ENCODE data around the gene FMO2. TPM values are rescaled to one million over a fixed set of nuclear protein-coding genes. Genes with fewer than 3 reads are reported as not detected.
A peak's percentile ranks its signal among the peaks of the same experiment; 100 is the strongest.

FMO2 gene
- 0.04 and 0.19 TPM in 2 replicates for polyA plus RNA-seq (2013)

- no peak within 1 kb of the TSS for H2BK12ac ChIP-seq (ENCODE audit: low read length)
- no peaks in the 10 kb centered on the region for H3K27me3 ChIP-seq (ENCODE audit: insufficient read depth, low read length)
- H2BK5ac ChIP-seq (ENCODE audit: low read depth, low read length, poor library complexity) = no peak within 1 kb of the TSS
- H3K79me1 ChIP-seq (ENCODE audit: low read length) = no peaks in the 10 kb centered on the region
- H2BK120ac ChIP-seq (ENCODE audit: insufficient read depth, low read length, poor library complexity) = no peak within 1 kb of the TSS
- no peak within 1 kb of the TSS for H4K12ac ChIP-seq (ENCODE audit: low read depth, low read length)
- no peaks in the 10 kb centered on the region for H3K4me1 ChIP-seq (ENCODE audit: control insufficient read depth in 1 of 2, insufficient read depth in 2 of 2, low read length in 2 of 2)
- H2AK5ac ChIP-seq (ENCODE audit: low read length) = no peak within 1 kb of the TSS
- H3K9ac ChIP-seq (ENCODE audit: low read length) = no peak within 1 kb of the TSS
- H3K4ac ChIP-seq (ENCODE audit: low read depth, low read length) = no peak within 1 kb of the TSS
- H2AFZ ChIP-seq (ENCODE audit: insufficient read depth, low read length, poor library complexity) = no peak within 1 kb of the TSS
- H3K79me2 ChIP-seq (ENCODE audit: control insufficient read depth, insufficient read depth, low read length, poor library complexity) = no peaks in the 10 kb centered on the region
- H3K14ac ChIP-seq (ENCODE audit: low read length) = no peak within 1 kb of the TSS
- H3K4me3 ChIP-seq (ENCODE audit: low read depth, low read length) = no peak within 1 kb of the TSS
- H3K23ac ChIP-seq (ENCODE audit: low read length) = no peak within 1 kb of the TSS
- H4K8ac ChIP-seq (ENCODE audit: low read depth, low read length) = no peak within 1 kb of the TSS
- no peaks in the 10 kb centered on the region for H3K9me3 ChIP-seq (ENCODE audit: insufficient read depth, low read depth, low read length)
- no peak within 1 kb of the TSS for H3K27ac ChIP-seq (ENCODE audit: low read depth, low read length)
- no peak within 1 kb of the TSS for H4K91ac ChIP-seq (ENCODE audit: low read depth, low read length)
- DNase-seq = peak in 1 of 2 donors; percentile 4
- no CpG with 5 or more reads among the region's 6 CpGs for WGBS (ENCODE audit: extremely low coverage, insufficient coverage, insufficient read length)
- no peaks in the 10 kb centered on the region for H3K36me3 ChIP-seq (ENCODE audit: control insufficient read depth in 1 of 2, insufficient read depth in 2 of 2, low read length in 2 of 2)
- no peak within 1 kb of the TSS for H3K18ac ChIP-seq (ENCODE audit: low read length)
- no peak within 1 kb of the TSS for H3K4me2 ChIP-seq (ENCODE audit: low read length)
Observed at GRCh38 chr1:171185091-171185490, at the start of gene FMO2. Gene FMO2, plus strand, starts transcription at chr1:171185300. Its CDS starts 414 bp downstream, at chr1:171185714.

- Histone ChIP-seq H3K18ac (ENCODE audit: low read length) (no peak overlapping the region), H2BK12ac (ENCODE audit: low read length) (no peak overlapping the region), H4K8ac (ENCODE audit: low read depth, low read length) (no peak overlapping the region), H3K36me3 (ENCODE audit: control insufficient read depth in 1 of 2, insufficient read depth in 2 of 2, low read length in 2 of 2) (no peaks in the 10 kb centered on the region), H2BK120ac (ENCODE audit: insufficient read depth, low read length, poor library complexity) (no peak overlapping the region), H3K23ac (ENCODE audit: low read length) (no peak overlapping the region), H2AK5ac (ENCODE audit: low read length) (no peak overlapping the region), H3K4me2 (ENCODE audit: low read length) (no peak overlapping the region), H3K27ac (ENCODE audit: low read depth, low read length) (no peak overlapping the region), H3K4me3 (ENCODE audit: low read depth, low read length) (no peak overlapping the region), H3K9me3 (ENCODE audit: insufficient read depth, low read depth, low read length) (no peaks in the 10 kb centered on the region), H2AFZ (ENCODE audit: insufficient read depth, low read length, poor library complexity) (no peak overlapping the region), H3K4me1 (ENCODE audit: control insufficient read depth in 1 of 2, insufficient read depth in 2 of 2, low read length in 2 of 2) (peaks cover 4 to 6% of the 10 kb centered on the region in 2 experiments), H3K79me1 (ENCODE audit: low read length) (no peaks in the 10 kb centered on the region), H3K79me2 (ENCODE audit: control insufficient read depth, insufficient read depth, low read length, poor library complexity) (no peaks in the 10 kb centered on the region), H3K27me3 (ENCODE audit: insufficient read depth, low read length) (no peaks in the 10 kb centered on the region), H2BK5ac (ENCODE audit: low read depth, low read length, poor library complexity) (no peak overlapping the region), H3K9ac (ENCODE audit: low read length) (no peak overlapping the region), H4K12ac (ENCODE audit: low read depth, low read length) (no peak overlapping the region), H4K91ac (ENCODE audit: low read depth, low read length) (no peak overlapping the region), H3K14ac (ENCODE audit: low read length) (no peak overlapping the region), H3K4ac (ENCODE audit: low read depth, low read length) (no peak overlapping the region)
- no CpG with 5 or more reads among the region's 2 CpGs for whole genome bisulfite sequencing (ENCODE audit: extremely low coverage, insufficient coverage, insufficient read length)
- no peak for DNase-seq
Observed at GRCh38 chr1:171137580-171137979, 47.5 kb upstream of the FMO2 start.

GRCh38 chr1:171138980-171139379 is 46.1 kb upstream of the FMO2 start:
- Histone ChIP-seq H2AFZ (ENCODE audit: insufficient read depth, low read length, poor library complexity) (no peak overlapping the region), H3K18ac (ENCODE audit: low read length) (no peak overlapping the region), H3K79me1 (ENCODE audit: low read length) (no peaks in the 10 kb centered on the region), H3K27ac (ENCODE audit: low read depth, low read length) (no peak overlapping the region), H3K4me2 (ENCODE audit: low read length) (no peak overlapping the region), H4K91ac (ENCODE audit: low read depth, low read length) (no peak overlapping the region), H4K12ac (ENCODE audit: low read depth, low read length) (no peak overlapping the region), H2BK120ac (ENCODE audit: insufficient read depth, low read length, poor library complexity) (no peak overlapping the region), H3K36me3 (ENCODE audit: control insufficient read depth in 1 of 2, insufficient read depth in 2 of 2, low read length in 2 of 2) (no peaks in the 10 kb centered on the region), H3K4me3 (ENCODE audit: low read depth, low read length) (no peak overlapping the region), H4K8ac (ENCODE audit: low read depth, low read length) (no peak overlapping the region), H2BK5ac (ENCODE audit: low read depth, low read length, poor library complexity) (no peak overlapping the region), H3K9ac (ENCODE audit: low read length) (no peak overlapping the region), H3K27me3 (ENCODE audit: insufficient read depth, low read length) (no peaks in the 10 kb centered on the region), H2AK5ac (ENCODE audit: low read length) (no peak overlapping the region), H3K23ac (ENCODE audit: low read length) (no peak overlapping the region), H2BK12ac (ENCODE audit: low read length) (no peak overlapping the region), H3K14ac (ENCODE audit: low read length) (no peak overlapping the region), H3K4ac (ENCODE audit: low read depth, low read length) (no peak overlapping the region), H3K9me3 (ENCODE audit: insufficient read depth, low read depth, low read length) (no peaks in the 10 kb centered on the region), H3K79me2 (ENCODE audit: control insufficient read depth, insufficient read depth, low read length, poor library complexity) (no peaks in the 10 kb centered on the region), H3K4me1 (ENCODE audit: control insufficient read depth in 1 of 2, insufficient read depth in 2 of 2, low read length in 2 of 2) (peaks cover 4 to 6% of the 10 kb centered on the region in 2 experiments)
- DNase-seq = no peak
- no CpG with 5 or more reads among the region's 2 CpGs for WGBS (ENCODE audit: extremely low coverage, insufficient coverage, insufficient read length)

GRCh38 chr1:171139890-171140289 is 45.2 kb upstream of the FMO2 start:
- Histone ChIP-seq H3K23ac (ENCODE audit: low read length) (no peak overlapping the region), H4K8ac (ENCODE audit: low read depth, low read length) (no peak overlapping the region), H3K4me3 (ENCODE audit: low read depth, low read length) (no peak overlapping the region), H3K4me1 (ENCODE audit: control insufficient read depth in 1 of 2, insufficient read depth in 2 of 2, low read length in 2 of 2) (peaks cover 4 to 6% of the 10 kb centered on the region in 2 experiments), H3K27me3 (ENCODE audit: insufficient read depth, low read length) (no peaks in the 10 kb centered on the region), H2BK120ac (ENCODE audit: insufficient read depth, low read length, poor library complexity) (no peak overlapping the region), H4K12ac (ENCODE audit: low read depth, low read length) (no peak overlapping the region), H3K18ac (ENCODE audit: low read length) (no peak overlapping the region), H3K9me3 (ENCODE audit: insufficient read depth, low read depth, low read length) (no peaks in the 10 kb centered on the region), H2BK12ac (ENCODE audit: low read length) (no peak overlapping the region), H3K14ac (ENCODE audit: low read length) (no peak overlapping the region), H2BK5ac (ENCODE audit: low read depth, low read length, poor library complexity) (no peak overlapping the region), H3K79me2 (ENCODE audit: control insufficient read depth, insufficient read depth, low read length, poor library complexity) (no peaks in the 10 kb centered on the region), H3K9ac (ENCODE audit: low read length) (no peak overlapping the region), H3K36me3 (ENCODE audit: control insufficient read depth in 1 of 2, insufficient read depth in 2 of 2, low read length in 2 of 2) (no peaks in the 10 kb centered on the region), H2AK5ac (ENCODE audit: low read length) (no peak overlapping the region), H3K79me1 (ENCODE audit: low read length) (no peaks in the 10 kb centered on the region), H2AFZ (ENCODE audit: insufficient read depth, low read length, poor library complexity) (no peak overlapping the region), H3K27ac (ENCODE audit: low read depth, low read length) (no peak overlapping the region), H3K4ac (ENCODE audit: low read depth, low read length) (no peak overlapping the region), H3K4me2 (ENCODE audit: low read length) (no peak overlapping the region), H4K91ac (ENCODE audit: low read depth, low read length) (no peak overlapping the region)
- DNase-seq = no peak
- no CpG with 5 or more reads among the region's 4 CpGs for WGBS (ENCODE audit: extremely low coverage, insufficient coverage, insufficient read length)
